SH-SY5Y (cell line): ENCODE results near the gene KCNK10.

Experiments used
- GATA2 ChIP-seq: IDR thresholded peaks from 2 replicates; pipeline ENCODE4 v1.6.1; 2011; ENCODE audit warnings: mild to moderate bottlenecking, low read depth, low read length
- GATA3 ChIP-seq: IDR thresholded peaks from 2 replicates; pipeline ENCODE4 v1.6.1; 2011; ENCODE audit warnings: low read depth, mild to moderate bottlenecking, low read length, moderate library complexity

- TF ChIP-seq GATA2: no peak
- no peak for TF ChIP-seq GATA3
Measured at GRCh38 chr14:88232771-88233170, 90.3 kb downstream of the KCNK10 start.
